ENCODE data around the gene GSN.
A peak's percentile ranks its signal among the peaks of the same experiment; 100 is the strongest.
"Not testable (repeated sequence)": the region's sequence is repeated elsewhere in the genome, so short reads cannot be mapped to it uniquely, and the experiment has no call there.

The GSN gene

DNA sequence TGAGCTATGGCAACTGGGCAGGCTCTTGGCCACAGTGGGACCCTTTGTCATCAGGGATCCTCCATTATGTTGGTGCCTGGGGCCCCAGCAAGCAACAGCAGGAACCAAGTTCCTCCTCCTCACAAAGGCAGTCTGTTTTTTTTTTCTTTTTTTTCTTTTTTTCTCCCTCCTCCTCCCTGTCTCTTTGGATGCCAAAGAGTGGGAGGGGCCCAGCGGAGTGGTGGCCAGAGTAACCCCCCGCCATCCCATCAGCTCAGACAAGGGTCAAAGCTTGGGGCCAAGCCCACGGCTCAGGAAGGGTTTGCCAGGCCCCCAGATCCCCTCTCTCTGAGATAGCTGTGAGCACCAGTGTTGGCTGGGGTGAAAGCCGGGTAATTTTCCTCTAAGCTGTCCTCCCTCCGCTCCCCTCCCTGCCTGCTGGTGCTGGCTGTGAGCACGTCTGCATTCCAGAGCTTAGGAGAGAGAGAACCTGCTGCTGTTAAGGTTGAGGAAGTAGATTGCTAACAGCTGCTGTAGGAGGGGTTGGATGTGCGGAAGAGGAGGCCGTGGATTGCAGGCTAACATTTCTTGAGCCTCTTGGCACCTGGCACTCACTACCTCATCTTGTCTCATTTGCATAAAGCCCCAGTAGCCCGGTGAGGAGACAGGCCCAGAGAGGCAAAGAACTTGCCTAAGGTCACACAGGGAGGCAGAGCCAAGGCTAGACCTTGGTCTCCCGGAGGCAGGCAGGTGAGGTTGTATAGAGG, 21.2 kb downstream of the GSN start:
- no peak for DNase-seq

DNA sequence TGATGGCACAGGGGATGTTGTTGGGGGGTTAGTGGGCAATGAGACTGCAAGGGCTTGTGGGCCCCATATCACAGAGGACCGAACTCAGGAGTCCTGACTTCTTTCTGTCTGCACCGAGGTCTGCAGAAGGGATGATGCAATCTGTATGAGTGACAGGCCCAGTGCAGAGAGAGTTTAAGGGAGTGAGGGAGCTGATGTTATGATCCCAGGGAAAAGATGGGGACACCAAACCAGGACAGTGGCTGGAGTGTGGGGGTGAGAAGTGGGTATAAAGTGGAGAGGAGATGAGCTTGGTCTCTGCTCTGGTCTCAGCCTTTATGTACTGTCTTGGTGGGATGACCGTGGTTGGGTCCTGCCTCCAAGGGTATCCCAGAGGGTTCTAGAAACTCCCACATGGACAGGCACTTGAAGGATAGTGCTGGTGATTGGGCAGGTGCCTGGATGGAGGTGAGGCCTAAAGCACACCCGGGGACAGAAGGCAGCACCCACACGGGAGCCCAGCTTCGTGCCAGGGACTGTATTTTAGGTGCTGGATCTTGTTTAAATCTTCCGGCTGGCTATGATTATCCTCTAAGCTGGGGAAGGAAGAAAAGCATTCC, 21.9 kb downstream of the GSN start:
- DNase-seq, result no peak

DNA sequence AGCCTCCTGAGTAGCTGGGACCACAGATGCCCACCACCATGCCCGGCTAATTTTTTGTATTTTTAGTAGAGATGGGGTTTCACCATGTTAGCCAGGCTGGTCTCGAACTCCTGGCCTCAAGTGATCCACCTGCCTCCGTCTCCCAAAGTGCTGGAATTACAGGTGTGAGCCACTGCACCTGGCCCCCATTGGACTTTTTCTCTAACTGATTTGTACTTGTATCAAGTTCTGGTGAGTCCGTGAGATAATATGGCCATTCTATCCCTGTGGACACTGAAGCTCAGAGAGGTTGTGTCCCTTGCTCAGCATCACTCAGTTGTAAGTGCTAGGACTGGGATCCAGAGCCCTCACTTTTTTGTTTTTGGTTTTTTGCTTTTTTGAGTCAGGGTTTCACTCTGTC, 23.6 kb downstream of the GSN start:
- DNase-seq, result not testable (repeated sequence)

DNA sequence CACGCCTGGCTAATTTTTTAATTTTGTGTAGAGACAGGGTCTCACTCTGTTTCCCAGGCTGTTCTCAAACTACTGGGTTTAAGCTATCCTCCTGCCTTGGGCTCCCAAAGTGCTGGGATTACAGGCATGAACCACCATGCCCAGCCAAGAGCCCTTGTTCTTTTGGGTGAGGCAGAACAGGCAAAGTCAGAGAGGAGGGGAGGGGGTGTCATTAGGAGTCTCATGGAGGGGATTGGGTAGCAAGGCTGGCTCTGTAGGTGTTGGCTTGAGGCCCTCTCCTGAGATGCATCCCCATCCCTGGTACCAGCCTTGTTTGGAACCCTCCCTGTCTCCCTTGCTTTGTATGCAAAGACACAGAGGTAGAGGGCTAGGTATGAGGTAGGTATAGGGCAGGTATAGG, 24.1 kb downstream of the GSN start:
- DNase-seq, result no peak

DNA sequence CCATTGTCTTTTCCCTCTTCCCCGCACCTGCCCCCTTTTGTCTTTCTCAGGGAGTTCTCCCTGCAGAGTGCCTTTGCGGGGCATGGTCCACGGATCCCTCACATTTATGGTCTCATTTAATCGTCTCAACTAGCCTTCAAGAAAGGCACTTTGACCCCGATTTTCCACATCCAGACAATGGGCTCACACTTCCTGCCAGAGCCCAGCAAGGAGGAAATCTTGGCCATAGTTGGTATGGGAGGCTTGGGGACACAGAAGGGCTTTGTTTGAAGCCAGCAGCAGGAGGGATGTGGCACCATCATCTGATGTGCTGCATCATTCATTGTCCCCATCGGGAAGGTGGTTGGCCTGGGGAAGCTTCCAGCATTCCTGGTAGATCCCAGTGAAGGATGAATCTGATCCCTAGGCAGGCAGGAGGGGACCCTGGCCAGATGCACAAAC, 24.9 kb downstream of the GSN start:
- no peak for DNase-seq

DNA sequence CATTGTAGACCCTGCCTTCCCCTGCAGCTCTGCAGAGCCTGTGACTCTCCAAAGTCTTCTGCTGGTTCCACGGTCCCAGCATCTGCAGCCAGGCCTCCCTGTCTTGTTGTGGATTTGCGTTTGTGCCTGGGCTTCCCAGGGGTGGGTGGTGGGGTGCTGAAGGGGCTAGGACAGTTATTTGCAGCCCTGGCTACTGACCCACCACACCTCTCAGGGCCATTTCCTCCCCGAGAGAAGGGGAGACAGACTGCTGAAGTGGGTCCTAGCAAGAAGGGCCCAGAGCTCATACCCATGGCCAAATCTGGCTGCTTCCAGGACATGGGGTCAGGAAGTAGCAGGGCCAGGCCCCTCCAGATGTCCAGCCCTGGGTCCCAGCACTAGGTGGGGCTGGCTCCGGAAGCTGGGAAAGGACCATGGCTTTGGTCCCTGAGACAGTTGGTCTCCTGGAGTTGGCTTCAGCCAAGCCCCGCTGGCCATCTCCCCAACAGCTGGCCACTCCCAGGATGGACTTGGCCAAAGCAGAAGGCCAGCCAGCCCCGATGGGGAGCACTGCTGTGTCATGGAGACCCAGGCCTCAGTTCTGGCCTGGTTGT, 26.3 kb downstream of the GSN start:
- no peak for DNase-seq

DNA sequence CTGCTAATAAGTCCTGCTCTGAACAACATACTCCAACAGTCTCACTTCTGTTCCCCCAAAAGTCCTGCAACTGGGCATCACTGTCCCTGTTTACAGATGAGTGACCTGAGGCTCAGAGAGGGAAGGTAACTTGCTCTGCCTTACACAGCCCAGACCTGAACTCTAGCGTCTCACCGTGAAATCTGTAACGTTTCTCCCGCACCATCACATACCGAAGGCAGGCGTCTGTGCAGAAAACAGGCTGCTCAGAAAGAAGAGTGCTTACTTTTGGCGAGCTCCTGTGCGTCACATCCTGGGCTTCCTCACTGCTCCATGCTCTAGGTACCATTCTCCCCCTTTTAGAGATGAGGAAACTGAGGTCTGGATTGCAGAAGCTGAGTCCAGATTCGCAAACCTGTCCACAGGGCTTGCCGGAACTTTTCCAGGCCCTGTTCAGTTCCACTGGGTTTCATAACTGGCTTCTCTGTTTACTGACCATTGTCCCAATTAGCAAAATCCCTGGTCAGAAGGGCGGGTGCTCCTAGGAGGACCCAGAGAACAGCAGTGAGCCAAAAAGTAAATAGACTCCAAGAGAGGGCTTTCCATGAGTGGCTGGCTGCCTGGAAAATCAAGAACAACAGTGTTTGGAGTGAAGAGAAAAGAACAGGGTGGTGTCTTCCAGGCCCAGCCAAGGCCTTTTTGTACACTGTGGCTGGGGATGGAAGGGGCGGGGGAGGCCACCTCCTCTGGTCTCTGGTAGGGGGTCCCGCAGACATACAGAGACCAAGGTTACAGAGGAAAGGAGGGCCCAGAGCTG, 27.1 kb downstream of the GSN start:
- DNase-seq, result no peak

DNA sequence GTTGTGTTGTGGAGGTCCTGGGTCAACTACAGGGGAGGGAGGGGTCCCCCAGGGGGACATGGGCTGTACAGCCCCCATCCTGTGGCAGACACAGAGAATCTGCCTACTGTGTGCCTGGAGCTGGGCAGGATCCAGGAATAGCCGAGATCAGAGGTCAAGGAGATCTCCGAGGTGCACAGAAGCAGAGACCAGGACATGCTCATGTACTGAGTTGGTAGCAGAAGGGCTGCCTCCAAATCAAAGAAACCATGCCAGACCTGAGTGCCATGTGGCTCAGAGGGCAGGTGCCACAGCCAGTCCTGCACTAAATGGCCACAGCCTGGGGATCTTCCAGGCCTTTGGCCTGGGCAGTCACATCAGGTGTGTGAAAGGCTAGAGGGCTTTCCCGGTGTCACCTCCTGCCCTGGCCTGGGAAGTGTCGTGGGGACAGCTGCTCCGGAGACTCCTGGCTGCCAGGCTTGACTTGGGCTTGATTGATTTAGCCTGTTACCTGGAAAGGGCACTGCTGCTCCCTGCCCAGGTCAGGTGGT, 27.8 kb downstream of the GSN start:
- DNase-seq, result no peak

DNA sequence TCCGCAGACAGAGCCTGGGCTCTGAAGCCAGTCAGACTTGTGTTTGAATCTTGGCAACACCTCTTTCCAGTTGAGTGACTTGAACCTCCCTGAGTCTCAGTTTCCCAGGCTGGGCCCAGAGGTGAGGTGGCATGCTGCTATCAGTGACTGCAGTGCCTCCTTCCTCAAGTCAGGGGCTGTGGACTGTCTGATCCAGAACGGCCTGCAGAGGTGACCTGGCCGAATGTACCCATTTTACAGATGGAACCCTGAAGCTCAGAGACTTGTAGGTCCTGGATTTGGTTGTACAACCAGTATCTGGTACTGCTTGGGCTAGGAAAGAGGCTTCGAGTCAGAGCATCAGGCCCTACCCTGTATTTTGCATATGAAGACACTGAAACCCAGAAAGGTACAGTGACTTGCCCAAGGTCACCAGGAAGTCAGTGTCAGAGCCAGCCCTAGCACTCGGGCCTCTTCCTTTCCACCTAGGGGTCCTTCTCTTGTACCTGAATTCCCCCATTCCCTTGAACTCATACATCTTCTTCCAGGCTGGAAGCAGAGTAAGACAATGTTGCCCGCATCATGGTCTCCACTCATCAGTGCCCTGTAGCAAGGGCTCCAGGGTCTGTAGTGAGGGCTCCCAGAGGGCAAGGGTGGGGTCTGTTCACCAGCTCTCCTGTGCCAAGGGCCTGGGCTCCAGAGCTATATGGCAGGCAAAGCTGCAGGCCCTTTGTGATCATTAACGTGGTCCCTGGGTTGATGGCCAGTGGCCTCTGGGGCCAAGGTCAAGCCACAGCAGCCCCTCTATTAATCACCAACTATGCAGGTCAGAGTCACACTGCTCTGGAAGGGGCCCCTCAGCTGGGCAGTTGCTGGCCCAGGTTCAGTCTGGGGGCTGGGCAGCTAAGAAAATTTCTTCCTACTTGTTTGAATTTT, 28.5 kb downstream of the GSN start:
- DNase-seq, result no peak

DNA sequence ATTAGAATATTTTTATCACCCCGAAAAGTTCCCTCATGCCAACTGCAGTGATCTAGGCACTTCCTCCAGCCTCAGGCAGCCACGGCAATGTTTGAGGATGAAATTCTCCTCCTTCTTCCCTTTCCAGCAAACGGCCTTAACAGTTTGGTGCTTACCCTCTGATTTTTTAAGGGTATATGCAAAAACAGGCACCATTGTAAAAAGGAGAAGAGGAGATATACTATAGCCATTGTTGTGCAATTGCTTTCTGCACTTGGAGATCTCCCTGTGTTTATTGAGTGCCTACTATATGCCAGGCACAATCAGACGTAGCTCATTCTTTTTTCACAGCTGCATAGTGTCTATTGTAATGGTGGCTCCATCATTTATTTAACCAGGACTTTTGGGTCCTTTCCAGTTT, 29.4 kb downstream of the GSN start:
- no peak for DNase-seq

DNA sequence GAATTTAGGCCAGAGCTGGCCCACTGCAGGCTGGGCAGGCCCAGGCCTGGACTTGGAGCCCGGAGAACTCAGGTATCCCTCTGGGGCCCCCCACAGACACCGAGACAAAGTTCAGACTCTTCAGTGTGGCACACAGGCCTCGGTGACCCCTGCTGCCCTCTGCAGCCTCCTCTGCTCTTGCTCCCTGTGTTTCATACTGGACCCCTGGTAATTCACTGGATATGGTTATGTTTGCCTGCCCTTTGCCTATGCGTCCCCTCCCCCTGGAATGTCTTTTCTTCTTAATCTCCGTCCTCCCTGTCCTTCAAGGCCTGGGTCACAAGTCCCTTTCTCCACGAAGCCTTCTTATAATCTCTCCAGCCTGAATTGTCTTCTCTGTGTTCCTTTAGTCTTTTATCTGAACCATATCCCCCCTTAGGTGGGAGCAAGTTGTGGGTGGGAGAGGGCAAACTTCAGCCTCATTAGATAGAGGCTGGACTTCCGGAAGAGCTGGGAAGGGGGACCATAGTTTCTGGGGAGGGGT, 30.1 kb downstream of the GSN start:
- no peak for DNase-seq

DNA sequence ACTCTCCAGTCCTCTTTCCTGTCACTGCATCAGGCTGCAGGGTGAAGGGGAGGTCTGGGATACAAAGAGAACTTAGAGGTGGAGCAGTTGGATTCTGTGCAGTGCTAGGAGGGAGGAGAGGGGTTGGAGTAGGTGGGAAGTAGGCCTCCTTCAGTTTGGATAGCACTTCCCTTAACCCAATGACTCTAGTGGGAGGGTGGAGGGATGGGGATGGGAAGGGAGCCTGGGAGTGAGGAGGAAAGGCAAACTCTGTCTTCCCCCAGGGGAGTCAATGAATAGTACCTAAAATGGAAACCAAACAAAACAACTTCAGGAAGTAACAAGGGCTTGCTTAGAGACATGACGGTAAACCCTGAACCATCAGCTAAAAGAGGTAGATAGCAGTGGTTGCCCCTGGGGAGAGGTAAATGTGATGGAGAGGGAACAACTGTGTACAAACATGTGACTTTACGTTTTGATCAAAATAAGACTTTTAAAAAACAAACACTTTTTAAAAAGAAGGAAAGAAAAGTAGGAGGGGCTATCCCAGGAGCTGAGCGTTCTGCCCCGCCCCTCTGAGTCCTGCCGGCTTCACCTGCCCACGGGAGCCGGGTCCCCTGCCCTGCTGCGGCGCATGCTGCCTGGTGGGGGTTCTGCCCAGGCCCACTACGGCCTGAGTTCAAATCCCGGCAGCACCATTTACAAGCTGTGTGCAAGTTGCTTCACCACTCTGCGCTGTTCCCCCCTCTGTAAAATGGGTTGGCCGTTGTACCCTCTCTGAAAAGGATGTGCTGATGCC, 30.9 kb downstream of the GSN start:
- no peak for DNase-seq

DNA sequence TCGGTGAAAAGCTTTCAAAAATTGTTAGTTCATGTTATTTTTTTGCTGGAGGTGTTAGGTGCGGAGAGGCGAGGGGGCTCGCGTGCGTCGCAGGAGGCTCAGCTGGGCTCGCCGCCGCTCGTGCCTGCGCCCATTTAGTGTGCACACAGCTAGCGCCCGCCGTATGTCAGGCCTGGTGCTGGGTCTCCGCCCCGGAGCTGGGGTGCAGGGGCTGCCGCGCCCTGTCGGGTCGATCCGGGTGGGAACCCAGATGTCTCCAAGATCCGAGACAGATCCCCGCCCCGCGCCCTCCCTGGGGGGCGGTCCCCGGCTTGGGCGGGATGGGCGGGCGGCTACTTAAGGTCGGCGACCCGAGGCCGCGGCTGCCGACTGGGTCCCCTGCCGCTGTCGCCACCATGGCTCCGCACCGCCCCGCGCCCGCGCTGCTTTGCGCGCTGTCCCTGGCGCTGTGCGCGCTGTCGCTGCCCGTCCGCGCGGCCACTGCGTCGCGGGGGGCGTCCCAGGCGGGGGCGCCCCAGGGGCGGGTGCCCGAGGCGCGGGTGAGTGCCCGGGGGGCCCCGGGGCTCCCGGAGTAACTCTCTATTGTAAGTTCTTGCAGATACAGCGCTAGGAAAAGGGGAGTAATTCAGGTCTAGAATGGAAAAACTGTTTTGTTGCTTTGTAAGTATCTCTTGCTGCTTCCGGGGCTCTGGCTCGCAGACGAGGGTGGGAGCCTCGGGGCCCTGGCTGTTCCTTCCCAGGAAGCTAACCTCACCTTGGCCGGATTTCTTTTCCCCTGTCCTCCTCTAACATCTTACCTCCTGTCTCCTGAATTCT, 31.7 kb downstream of the GSN start:
- peak; percentile 21 for DNase-seq

DNA sequence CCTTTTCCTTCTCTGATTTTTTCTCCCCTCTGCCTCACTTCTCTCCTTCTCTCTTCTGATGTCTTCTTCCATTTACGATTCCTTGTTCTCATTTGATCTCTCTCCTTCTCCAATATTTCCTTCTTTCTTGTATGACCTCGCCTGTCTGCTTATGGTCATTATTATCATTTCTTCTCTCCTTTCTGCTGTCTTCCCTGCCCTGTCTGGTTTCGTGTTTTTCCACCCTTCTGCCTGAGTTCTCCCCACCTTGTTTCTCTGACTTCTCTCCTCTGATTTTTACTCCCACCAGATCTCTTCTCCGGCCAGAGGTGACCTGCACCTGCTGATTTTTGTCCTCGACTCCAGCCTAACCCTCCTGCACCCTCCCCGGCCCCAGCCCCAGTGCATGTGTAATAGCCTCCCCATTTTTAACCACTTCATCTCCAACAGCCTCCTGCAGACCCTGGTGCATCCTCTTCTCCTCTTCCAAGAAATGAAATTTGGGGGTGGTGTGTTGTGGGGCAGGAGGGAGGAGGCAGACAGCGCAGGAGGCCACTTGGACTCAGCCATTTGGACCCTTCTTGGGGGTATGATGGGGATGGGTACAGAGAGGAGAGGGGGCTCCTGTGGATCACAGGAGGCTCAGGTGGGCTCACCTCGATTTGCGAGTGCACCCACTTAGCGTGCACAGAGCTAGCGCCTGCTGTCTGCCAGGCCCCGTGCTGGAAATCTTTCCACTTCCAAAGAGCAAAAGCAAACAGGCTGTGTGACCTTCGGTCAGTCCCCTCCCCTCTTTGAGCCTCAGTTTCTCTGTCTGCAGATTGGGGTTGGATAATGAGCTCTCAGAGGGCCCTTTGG, 32.5 kb downstream of the GSN start:
- no peak for DNase-seq

DNA sequence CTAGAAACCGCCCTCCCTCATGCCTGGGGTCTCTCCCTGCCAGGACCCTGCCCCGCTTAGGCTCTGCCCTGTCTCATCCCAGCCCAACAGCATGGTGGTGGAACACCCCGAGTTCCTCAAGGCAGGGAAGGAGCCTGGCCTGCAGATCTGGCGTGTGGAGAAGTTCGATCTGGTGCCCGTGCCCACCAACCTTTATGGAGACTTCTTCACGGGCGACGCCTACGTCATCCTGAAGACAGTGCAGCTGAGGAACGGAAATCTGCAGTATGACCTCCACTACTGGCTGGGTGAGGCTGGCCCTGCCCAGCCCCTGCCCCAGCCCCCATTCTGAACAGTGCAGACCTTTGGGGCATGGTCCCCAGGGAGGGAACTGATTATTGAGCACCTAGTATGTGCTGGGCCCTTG, 33.9 kb downstream of the GSN start:
- DNase-seq, result no peak

DNA sequence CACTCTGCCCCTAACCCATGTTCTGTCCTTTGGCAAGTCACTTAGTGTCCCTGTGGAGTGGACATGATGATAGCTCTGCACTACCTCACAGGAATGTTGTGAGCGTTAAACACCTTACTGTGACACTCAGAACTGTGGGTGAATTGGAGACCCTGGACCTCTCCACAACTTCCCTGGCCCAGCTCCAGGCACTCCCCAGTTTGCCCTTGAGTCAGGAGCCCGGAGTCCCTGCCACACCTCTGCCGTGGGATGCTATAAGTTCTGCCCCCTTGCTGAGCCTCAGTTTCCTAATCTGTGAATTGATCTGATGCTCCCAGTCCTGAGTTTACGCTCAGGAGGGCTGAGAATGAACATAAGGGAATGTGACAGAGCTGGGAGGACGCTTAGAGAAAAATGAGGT, 34.4 kb downstream of the GSN start:
- no peak for DNase-seq

DNA sequence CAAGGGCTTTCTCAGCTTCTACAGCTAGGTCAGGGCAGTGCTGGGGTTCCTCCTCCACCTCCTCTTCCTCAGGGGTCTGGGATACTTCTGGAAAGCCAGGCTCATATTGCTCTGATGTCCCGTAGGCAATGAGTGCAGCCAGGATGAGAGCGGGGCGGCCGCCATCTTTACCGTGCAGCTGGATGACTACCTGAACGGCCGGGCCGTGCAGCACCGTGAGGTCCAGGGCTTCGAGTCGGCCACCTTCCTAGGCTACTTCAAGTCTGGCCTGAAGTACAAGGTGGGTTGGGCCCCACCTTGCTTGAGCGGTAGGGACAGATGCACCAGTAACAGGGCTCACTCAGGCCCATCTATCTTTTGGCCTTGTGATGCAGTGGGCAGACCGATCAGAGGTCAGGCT, 34.8 kb downstream of the GSN start:
- DNase-seq, result no peak

DNA sequence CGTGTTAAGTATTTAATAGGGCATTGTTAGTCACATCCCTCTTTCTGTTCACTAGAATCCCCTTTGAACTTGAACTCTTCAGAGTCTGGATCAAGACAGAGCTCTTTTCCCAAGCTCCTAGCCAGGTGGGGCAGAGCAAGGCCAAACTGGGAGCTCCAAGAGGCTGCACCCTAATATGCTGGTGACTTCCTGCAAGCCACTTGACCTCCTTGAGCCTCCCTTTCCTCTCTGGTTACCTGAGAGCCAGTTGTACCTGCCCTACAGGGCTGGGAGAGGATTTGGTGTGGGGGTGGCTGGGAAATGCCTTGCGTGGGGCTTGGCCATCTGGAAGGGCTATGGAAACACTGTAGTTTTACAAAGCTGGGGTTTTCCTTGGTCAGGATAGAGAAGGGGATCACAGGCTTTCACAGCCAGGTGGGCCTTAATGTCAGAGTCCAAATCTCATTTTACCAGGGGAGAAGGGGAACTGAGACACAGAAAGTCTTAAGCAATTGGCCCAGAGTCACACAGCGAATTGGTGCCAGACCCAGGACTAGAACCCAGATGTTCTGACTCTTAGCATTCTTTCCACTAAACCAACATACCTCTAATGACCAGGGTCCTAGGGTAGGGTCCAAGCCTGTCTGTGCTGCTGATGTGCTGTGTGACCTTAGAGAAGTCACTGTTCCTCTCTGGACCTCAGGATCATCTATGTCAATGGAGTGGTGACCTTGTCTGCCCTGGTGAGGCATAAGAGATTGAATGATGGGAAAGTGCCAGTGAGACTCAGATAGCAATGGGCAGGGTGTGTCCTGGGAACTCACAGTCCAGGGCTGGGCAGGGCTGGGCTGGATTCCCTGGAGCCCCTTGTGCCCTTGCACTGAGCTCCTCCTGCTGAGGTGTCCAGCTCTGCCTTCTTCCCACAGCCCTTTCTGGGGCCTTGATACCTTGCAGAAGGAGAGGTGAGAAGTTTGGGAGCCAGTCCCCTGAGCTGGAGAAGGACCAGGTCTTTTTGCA, 35.8 kb downstream of the GSN start:
- DNase-seq, result no peak

All from activated naive CD4-positive, alpha-beta T cell treated with anti-CD3 and anti-CD28 coated beads, Interleukin-2, amount 50 U/mL, for 16 hours (primary cell).